Thyroid gland (tissue), 4 donors: ENCODE data around the gene POC1B.

Source experiments
- CTCF ChIP-seq, 6 experiments: fragments of 200-600 bp in 3 of 6; fragments of 450-650 bp in 3 of 6; sonication (generic) in 3 of 6; IDR thresholded peaks; one replicate each; pipeline ENCODE4 v1.5.1; 2016 to 2019; ENCODE audit warnings: antibody characterized with exemption in 6 of 6, mild to moderate bottlenecking in 2 of 6, inconsistent platforms in 1 of 6, moderate library complexity in 1 of 6
- POLR2A ChIP-seq, 2 donors: fragments of 450-650 bp; IDR thresholded peaks; one replicate each; pipeline ENCODE4 v1.6.1; 2017; ENCODE audit warnings: antibody characterized with exemption in 2 of 2, mild to moderate bottlenecking in 2 of 2, moderate library complexity in 1 of 2

GRCh38 chr12:89497467-89497866, 28.4 kb downstream of the POC1B start:
- TF ChIP-seq CTCF (IDR thresholded peaks at IDR 0.05): no peak
- TF ChIP-seq POLR2A (IDR thresholded peaks at IDR 0.05): no peak
